Inflammatory macrophage treated with lipopolysaccharide for 1 hour (primary cell): ENCODE data around the gene POLR2B.
"Not testable (repeated sequence)": the region's sequence is repeated elsewhere in the genome, so short reads cannot be mapped to it uniquely, and the experiment has no call there.

ENCODE experiments used
- DNase-seq, 2 donors: peaks; one replicate each; pipeline ENCODE4 v3.0.0-alpha.2; 2020 to 2022

The POLR2B gene

DNA sequence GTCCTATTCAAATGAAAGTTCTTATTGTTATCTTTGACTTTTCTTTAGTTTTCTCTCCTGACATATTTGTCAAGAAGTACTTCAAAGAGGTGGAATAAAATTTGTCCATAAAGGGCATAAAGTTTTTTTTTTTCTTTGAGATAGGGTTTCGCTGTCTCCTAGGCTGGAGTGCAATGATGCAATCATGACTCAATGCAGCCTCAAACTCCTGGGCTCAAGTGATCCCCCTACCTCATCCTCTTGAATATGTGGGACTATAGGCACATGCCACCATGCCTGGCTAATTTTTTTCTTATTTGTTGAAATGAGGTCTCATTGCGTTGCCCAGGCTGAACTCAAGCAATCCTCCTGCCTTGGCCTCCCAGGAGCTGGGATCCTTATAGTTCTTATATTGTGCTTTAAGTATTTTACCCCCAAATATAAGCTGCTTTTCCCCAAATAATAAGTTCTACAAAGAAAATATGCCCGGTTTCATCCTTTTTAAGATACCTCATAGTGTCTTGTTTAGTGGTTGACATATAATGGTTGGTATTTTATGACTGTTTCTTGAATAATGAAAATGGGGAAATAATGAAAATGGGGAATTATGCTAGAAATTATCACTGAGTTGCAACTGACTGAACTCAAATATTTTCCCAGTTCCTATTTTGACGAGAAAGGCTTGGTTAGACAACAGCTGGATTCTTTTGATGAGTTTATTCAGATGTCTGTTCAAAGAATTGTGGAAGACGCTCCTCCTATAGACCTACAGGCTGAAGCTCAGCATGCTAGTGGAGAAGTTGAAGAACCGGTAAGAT, 11.6 kb downstream of the POLR2B start:
- peak; percentile 48 to 56 for DNase-seq

DNA sequence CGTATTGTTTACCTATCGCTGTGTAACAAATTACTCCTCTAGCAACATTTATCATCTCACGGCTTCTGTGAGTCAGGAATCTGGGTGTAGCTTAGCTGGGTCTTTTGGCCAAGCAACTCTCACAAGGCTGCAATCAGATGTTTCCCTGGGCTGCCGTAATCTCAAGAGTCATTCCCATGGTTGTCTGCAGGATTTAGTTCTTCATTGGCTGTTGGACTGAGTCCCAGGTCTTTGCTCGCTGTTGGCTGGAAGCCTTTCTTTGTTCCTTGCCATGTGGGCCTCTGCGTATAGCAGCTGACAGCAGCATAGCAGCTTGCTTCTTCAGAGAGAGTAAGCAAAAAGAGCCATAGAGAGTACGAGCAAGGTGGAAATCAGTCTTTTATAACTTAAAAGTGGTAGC, 16.8 kb downstream of the POLR2B start:
- no peak for DNase-seq

- no peak for DNase-seq
These were observed 21.1 kb downstream of the POLR2B start for GRCh38 chr4:56999751-57000150.

DNA sequence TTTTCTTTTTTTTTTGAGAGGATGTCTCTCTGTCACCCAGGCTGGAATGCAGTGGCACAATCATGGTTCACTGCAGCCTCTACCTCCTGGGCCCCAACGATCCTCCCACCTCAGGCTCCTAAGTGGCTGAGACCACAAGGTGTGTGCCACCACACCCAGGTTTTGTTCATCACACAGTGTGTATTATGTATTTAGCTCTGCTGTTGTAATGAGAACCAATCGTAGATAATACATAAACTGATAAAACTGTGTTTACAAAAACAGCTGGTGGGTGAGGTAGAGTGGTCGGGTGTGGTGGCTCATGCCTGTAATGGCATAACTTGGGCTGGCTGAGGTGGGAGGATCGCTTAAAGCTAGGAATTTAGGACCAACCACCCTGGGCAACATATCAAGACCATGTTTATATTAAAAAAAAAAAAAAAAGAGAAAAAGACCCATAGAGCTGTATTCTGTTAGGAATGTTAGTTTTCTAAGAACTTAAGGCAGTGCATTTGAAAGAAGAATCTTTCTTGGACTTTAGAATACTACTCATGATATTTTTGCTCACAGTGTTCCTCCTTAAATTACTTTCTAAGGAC, 34.9 kb downstream of the POLR2B start:
- no peak for DNase-seq

DNA sequence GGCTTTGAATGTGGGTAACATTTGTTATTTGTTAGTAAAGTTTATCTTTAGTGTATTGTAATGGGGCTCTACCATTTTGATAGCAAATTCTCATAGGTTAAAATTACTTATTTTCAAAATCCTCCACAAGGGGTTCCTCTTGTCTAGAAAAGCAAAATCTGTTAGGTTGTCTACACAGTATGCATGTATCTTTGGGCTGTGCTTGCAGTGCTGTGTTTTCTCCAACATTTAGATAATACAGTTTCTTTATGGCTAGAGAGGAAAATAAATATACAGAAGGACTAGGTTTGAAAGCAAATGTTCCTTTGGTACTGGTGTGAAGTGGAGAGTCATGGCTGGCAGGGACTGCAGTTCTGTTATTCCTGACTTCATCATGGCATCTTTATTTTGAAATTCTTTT, 40.3 kb downstream of the POLR2B start:
- no peak for DNase-seq

DNA sequence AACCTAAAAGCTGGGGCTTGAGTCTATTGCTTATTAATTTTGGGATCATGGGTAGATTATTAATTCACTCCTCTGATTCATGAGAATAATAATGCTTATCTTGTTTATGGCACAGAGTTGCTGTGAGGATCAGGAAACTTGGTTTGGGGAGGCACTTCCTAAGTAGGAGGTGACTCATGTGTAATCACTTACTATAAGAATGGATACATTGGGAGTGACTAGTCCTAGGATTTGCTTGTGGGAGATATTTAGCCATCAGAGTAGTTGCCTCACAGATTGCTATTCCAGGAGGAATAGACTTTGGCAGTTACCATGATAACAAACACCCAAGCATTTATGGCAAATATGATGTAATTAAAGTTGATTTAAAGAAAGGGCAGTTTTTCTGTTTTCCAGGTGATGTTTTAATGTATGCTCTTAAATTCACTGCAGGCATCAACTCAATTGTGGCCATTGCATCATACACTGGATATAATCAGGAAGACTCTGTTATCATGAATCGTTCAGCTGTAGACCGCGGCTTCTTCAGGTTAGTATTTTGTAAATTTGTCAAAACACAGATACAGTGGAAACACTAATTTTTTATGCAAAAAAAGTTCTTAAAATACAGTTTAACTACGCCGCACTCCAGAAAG, 41.9 kb downstream of the POLR2B start:
- DNase-seq = no peak

- DNase-seq = no peak
These were observed 44.4 kb downstream of the POLR2B start for GRCh38 chr4:57023104-57023503.

DNA sequence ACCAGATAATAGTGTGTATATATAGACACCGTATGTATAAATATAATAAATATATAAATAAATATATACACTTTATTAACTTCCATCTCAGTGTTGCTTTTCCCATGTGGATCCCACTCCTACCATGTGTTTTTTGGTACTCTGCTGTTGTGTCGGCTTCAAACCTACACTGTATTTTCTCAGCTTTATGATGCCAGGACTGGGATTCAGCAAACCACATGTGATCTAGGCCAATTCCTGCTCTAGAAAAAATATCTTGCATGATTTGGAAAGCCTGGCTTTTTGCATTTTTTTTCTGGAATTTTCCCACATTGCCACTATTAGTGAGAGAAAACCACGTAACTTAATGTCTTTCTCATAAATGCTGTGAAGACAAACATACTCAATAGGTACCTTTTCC, 55.8 kb downstream of the POLR2B start:
- DNase-seq = no peak

DNA sequence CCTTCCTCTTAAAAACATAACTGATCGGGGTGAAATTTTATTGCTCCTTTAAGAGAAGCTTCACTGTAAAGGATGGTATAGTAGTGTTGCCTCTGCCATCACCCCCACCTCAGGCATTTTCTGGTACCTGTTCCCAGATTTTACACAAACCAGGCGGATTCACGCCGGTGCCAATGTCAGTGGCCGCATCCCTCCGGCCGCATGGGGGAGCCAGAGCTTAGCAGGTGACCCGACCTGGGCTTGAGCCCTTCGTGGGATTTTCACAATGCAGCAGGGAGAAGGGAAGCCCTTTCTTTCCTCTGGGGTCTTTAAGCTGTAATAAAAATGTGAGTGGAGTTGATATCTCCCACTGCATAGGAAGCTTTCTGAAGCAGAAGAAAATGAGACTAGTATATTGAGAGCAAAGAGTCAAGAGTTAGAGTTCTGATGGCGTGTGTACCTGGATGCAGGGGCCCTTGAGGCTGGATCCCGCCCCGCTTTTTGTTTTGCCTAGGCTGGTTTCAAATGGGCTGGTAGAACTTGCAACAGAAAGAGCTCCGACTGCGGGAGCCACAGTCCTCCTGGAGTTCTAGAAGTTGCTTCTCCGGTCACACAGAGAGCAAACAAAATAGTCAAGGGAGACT, 59.4 kb downstream of the POLR2B start:
- DNase-seq = peak; percentile 13 to 47

DNA sequence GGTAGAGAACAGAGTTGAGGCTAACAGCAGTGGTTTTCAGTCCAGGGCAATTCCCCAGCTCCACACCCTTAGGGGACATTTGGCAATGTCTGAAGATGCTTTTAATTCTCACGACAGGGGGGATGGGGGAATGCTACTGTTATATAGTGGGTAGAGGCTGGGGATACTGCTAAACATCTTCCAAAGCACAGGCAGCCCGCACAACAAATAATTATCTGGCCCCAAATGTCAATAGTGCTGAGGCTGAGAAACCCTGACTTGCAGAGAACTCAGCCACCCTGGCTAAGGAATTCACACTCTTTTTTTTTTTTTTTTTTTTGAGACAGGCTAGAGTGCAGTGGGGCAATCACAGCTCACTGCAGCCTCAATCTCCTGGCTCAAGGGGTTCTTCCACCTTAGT, 60.6 kb downstream of the POLR2B start:
- DNase-seq = no peak

DNA sequence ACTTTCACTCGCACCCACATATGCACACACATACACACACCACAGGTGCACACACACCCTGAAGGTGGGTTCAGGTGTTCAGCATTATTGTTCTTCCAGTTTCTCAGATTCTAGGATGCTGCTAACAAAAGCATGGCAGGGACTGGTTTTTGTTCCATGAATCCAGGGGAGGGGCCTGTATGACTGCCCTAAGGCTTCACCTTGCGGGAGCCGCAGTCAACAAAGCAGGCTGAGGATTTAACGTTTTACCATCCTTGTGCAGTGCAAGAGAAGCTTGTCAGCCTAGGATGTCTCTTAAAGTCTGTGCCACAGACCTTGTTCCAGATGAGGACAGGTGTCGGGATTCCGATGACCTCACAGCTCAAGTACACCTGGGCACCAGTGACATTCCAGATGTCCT, 61.8 kb downstream of the POLR2B start:
- no peak for DNase-seq

GRCh38 chr4:57041020-57041419, 62.3 kb downstream of the POLR2B start:
- no peak for DNase-seq

DNA sequence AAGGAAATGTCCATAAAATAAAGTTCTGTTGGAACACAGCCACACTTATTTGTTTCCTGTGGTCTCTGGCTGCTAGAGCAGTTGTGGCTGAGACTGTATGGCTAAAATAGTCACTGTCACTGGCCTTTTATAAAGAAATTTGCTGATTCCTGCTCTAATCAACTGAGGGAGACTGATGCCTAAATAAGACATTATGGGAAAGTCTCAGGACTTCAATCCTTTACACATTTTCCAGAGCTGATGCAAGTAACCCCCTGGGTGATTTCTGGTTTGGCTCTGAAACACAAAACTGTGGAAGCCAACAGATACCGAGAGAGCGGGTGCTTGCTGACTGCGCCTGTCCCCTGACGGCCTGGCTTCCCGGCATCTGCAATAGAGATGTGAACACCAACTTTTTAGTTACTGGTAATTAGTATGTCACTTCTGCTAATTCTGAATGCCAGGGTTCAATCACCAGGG, 64.0 kb downstream of the POLR2B start:
- no peak for DNase-seq

- DNase-seq = no peak
These were observed 64.9 kb downstream of the POLR2B start for GRCh38 chr4:57043347-57044251.

GRCh38 chr4:57044279-57044678, 65.6 kb downstream of the POLR2B start:
- DNase-seq = no peak

GRCh38 chr4:57044996-57045395, 66.3 kb downstream of the POLR2B start:
- no peak for DNase-seq

DNA sequence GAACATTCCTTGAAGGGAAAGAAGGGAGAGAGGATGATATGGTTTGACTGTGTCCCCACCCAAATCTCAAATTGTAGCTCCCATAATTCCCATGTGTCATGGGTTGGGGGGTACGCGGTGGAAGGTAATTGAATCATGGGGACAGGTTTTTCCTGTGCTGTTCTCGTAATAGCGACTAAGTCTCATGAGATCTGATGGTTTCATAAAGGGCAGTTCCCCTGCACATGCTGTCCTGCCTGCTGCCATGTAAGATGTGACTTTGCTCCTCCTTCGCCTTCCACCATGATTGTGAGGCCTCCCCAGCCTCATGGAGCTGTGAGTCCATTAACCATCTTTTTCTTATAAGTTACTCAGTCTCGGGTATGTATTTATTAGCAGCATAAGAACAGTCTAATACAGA, 68.3 kb downstream of the POLR2B start:
- not testable (repeated sequence) for DNase-seq

- no peak for DNase-seq
These were observed 70.1 kb downstream of the POLR2B start for GRCh38 chr4:57048590-57049304.

GRCh38 chr4:57051095-57051494, 72.4 kb downstream of the POLR2B start:
- peak; percentile 62 to 88 for DNase-seq

DNA sequence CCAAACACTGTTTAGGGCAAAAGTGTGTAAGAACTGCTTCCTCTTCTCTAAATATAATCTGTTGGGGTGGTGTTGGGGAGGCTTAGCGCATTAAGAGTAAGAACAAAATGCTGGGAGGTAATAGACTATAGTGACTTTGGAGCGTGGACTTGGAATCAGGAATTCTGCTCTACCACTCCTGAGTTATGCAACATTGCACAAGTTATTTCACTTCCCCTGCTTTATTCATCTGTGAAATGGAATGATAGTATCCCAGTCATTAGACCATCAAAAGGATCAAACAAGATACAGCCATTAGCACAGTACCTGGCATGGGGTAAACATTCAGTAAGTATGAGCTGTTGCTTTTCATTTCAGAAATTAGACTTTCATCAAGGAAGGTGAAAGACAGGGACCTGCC, 72.8 kb downstream of the POLR2B start:
- no peak for DNase-seq

GRCh38 chr4:57053508-57053907, 74.8 kb downstream of the POLR2B start:
- no peak for DNase-seq

DNA sequence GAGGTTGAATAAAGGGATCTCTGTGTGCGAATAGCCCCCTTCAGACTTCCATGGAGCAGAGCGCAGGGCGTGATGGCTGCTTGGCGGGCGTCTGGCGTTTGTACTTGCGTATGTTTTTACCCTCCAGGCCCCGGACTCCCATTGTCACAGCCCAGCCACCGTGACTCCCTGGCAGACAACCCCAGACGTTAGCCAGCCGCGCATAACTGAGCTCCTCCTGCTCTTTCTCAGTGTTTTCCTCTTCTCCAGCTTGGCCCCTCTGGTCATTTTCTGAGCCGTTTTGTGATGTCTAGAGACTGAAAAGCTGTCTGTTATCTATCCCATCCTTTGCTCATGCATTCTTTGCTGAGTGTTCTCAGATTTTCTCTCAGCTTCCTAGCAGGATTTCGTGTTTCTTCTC, 77.2 kb downstream of the POLR2B start:
- DNase-seq = no peak
